GM12878 (cell line): ENCODE data around the gene KIAA1671. TPM values are rescaled to one million over a fixed set of nuclear protein-coding genes. Genes with fewer than 3 reads are reported as not detected.

Source experiments
- ATAC-seq: fragments of 200-7000 bp; cut with Tn5 transposase; 3 replicates; pipeline ENCODE4 v1.9.1; 2020; ENCODE audit warnings: mild to moderate bottlenecking, moderate library complexity
- BruUV-seq: library from RNA; stranded (reverse); fragments of 400-500 nt; replicated peaks from 2 replicates; lab custom pipeline; 2021; lab: Mats Ljungman, UMichigan
- CTCF ChIA-PET: fragments of 300-600 bp; sonication (Branson Sonifier 250); formaldehyde crosslinking; extraction: SDS; loops from one replicate; lab custom pipeline; 2021; ENCODE audit warnings: inconsistent platforms; lab: Yijun Ruan, JAX
- POLR2A ChIA-PET: fragments of 350-600 bp; formaldehyde crosslinking; extraction: SDS; loops from one replicate; lab custom pipeline; 2021; ENCODE audit warnings: inconsistent platforms; lab: Charles Lee
- RAD21 ChIA-PET: fragments of 300-600 bp; sonication (Branson Sonifier 250); formaldehyde crosslinking; loops from one replicate; lab custom pipeline; 2023; ENCODE audit warnings: antibody characterized with exemption; ENCODE audit not compliant: unreplicated experiment; lab: Charles Lee
- SMC1A ChIA-PET: fragments of 300-600 bp; sonication (Branson Sonifier 250); formaldehyde crosslinking; loops from one replicate; lab custom pipeline; 2023; ENCODE audit not compliant: unreplicated experiment, uncharacterized antibody; lab: Charles Lee
- DNase-seq: peaks from one replicate; pipeline ENCODE4 v3.0.0-alpha.2; 2011; ENCODE audit warnings: low read depth, low spot score
- FAIRE-seq: peaks from 3 replicates; lab custom pipeline; 2011; peaks lifted over from hg19 to GRCh38; lab: Jason Lieb, UNC
- H2AFZ ChIP-seq: 2 replicates; pipeline ENCODE4 v1.6.0; 2011; ENCODE audit warnings: low read depth, low read length, control low read depth; ENCODE audit not compliant: control insufficient read depth
- H3K27ac ChIP-seq: 2 replicates; pipeline ENCODE4 v1.5.1; 2011; ENCODE audit warnings: control low read depth; ENCODE audit not compliant: control insufficient read depth, insufficient read depth
- H3K27me3 ChIP-seq, 2 experiments: replicated peaks in 1 of 2; 2 replicates each; pipeline versions ENCODE4 v1.6.0 to v1.6.1; 2011; ENCODE audit warnings: low read length in 1 of 2; ENCODE audit not compliant: control insufficient read depth in 2 of 2, insufficient read depth in 2 of 2
- H3K36me3 ChIP-seq, 2 experiments: 2 replicates each; pipeline ENCODE4 v1.5.1; 2011; ENCODE audit warnings: low read length in 1 of 2; ENCODE audit not compliant: control insufficient read depth in 2 of 2, insufficient read depth in 2 of 2
- H3K4me1 ChIP-seq: 2 replicates; pipeline ENCODE4 v1.6.1; 2011; ENCODE audit warnings: mild to moderate bottlenecking, low read length, moderate library complexity, mixed read lengths; ENCODE audit not compliant: control insufficient read depth, insufficient read depth
- H3K4me2 ChIP-seq: 2 replicates; pipeline ENCODE4 v1.6.0; 2011; ENCODE audit warnings: control low read depth; ENCODE audit not compliant: control insufficient read depth, insufficient read depth
- H3K4me3 ChIP-seq: fragments of 200-600 bp; sonication (generic); 2 replicates; pipeline ENCODE4 v1.5.1; 2016
- H3K79me2 ChIP-seq: 2 replicates; pipeline ENCODE4 v1.6.0; 2011; ENCODE audit warnings: low read length; ENCODE audit not compliant: control insufficient read depth, insufficient read depth
- H3K9ac ChIP-seq: 2 replicates; pipeline ENCODE4 v1.8.0; 2011; ENCODE audit warnings: low read length, control low read depth, mixed read lengths; ENCODE audit not compliant: control insufficient read depth, insufficient read depth
- H3K9me3 ChIP-seq: replicated peaks from 3 replicates; pipeline ENCODE4 v1.5.1; 2011; ENCODE audit warnings: mild to moderate bottlenecking, low read length; ENCODE audit not compliant: control insufficient read depth, insufficient read depth
- H4K20me1 ChIP-seq: 2 replicates; pipeline ENCODE4 v1.6.0; 2011; ENCODE audit not compliant: control insufficient read depth, insufficient read depth
- EZH2 ChIP-seq: IDR thresholded peaks from 2 replicates; pipeline ENCODE4 v1.6.1; 2012; ENCODE audit warnings: low read depth, mild to moderate bottlenecking, control low read depth, inconsistent platforms, low read length, borderline replicate concordance; ENCODE audit not compliant: control insufficient read depth
- GATAD2B ChIP-seq: fragments of 450-650 bp; conservative IDR thresholded peaks from 2 replicates; pipeline ENCODE4 v1.6.1; 2017; ENCODE audit warnings: low read depth, mild to moderate bottlenecking, moderate library complexity
- LARP7 ChIP-seq: fragments of 450-650 bp; IDR thresholded peaks from 2 replicates; pipeline ENCODE4 v1.6.1; 2017; ENCODE audit warnings: mild to moderate bottlenecking
- PAX8 ChIP-seq: fragments of 450-650 bp; IDR thresholded peaks from 2 replicates; pipeline ENCODE4 v1.6.1; 2017; ENCODE audit warnings: mild to moderate bottlenecking, moderate library complexity
- POLR2A ChIP-seq: IDR thresholded peaks from 2 replicates; pipeline ENCODE4 v1.6.1; 2011; ENCODE audit warnings: low read depth, mild to moderate bottlenecking, low read length
- RAD21 ChIP-seq: IDR thresholded peaks from 2 replicates; pipeline ENCODE4 v1.6.1; 2011; ENCODE audit warnings: mild to moderate bottlenecking, low read depth, low read length, moderate library complexity; ENCODE audit not compliant: insufficient read depth
- SIN3A ChIP-seq: IDR thresholded peaks from 2 replicates; pipeline ENCODE4 v1.6.1; 2012; ENCODE audit warnings: low read depth, low read length, improper control_type of control experiment
- SPI1 ChIP-seq: IDR thresholded peaks from 2 replicates; pipeline ENCODE4 v1.6.1; 2011; ENCODE audit warnings: low read depth, mild to moderate bottlenecking, low read length, moderate library complexity, borderline replicate concordance; ENCODE audit not compliant: insufficient read depth
- ZZZ3 ChIP-seq: IDR thresholded peaks from 2 replicates; pipeline ENCODE4 v1.6.1; 2011; ENCODE audit warnings: low read depth; ENCODE audit not compliant: control insufficient read depth, insufficient read length
- WGBS: methylation state at CpG from one replicate; pipeline ENCODE4 v1.1.6; 2016; ENCODE audit warnings: low lambda C conversion rate; ENCODE audit not compliant: insufficient replicate concordance, insufficient coverage; ENCODE audit errors: missing lambda C conversion rate; 5-methylcytosine and 5-hydroxymethylcytosine counted together
- in situ Hi-C: fragments of 300-500 bp; cut with MboI; formaldehyde crosslinking; loops from 9 replicates; pipeline ENCODE4 v1.14.3; 2018; ENCODE audit warnings: mixed read lengths
- intact Hi-C: fragments of 100-400 bp; cut with micrococcal nuclease; formaldehyde crosslinking; loops from one replicate; pipeline ENCODE4 v1.14.2; 2022; ENCODE audit not compliant: unreplicated experiment
- polyA plus RNA-seq, 11 experiments: library from polyadenylated mRNA; depleted of rRNA in 4 of 11; unstranded in 6 of 11; stranded (reverse) in 5 of 11; fragments of >200 nt; fragmentation: Nextera tagmentation in 4 of 11; fragmentation: Illumina TruSeq in 1 of 11; extraction: Ambion mirVana in 4 of 11; extraction: Trizol in 1 of 11; gene quantifications; 1 replicate in 1 of 11; 2 replicates in 10 of 11; pipeline versions ENCODE4 v1.2.1 to v1.2.3, GENCODE V29; 2011 to 2016; ENCODE audit warnings: inconsistent platforms in 2 of 11, missing spikeins in 2 of 11, low read depth in 1 of 11
- total RNA-seq, 4 experiments: library from RNA; depleted of rRNA in 3 of 4; stranded (reverse); fragments of >200 nt in 3 of 4; fragmentation: Illumina TruSeq in 1 of 4; extraction: Trizol in 1 of 4; gene quantifications; 2 replicates each; pipeline versions ENCODE4 v1.2.1 to v1.2.3, GENCODE V29; 2013 to 2021
- TF ChIP-seq, protein P1 (sequence below): IDR thresholded peaks from 2 replicates; pipeline ENCODE4 v1.6.1; 2011; ENCODE audit warnings: low read depth, low read length, improper control_type of control experiment, borderline replicate concordance
- TF ChIP-seq, protein P2 (sequence below): fragments of 450-650 bp; IDR thresholded peaks from 2 replicates; pipeline ENCODE4 v1.6.1; 2018; ENCODE audit warnings: borderline replicate concordance, mild to moderate bottlenecking; ENCODE audit not compliant: partially characterized antibody
- TF ChIP-seq, protein P3 (sequence below): IDR thresholded peaks from 2 replicates; pipeline ENCODE4 v1.6.1; 2012; ENCODE audit warnings: mild to moderate bottlenecking, low read depth, low read length

Gene KIAA1671
- total and polyA plus RNA-seq, 10 of the 15 experiments (the other 5 are each of a cell fraction or from before 2014, with no cell fraction given) = 0.05 to 2.7 (median 0.33) TPM

DNA sequence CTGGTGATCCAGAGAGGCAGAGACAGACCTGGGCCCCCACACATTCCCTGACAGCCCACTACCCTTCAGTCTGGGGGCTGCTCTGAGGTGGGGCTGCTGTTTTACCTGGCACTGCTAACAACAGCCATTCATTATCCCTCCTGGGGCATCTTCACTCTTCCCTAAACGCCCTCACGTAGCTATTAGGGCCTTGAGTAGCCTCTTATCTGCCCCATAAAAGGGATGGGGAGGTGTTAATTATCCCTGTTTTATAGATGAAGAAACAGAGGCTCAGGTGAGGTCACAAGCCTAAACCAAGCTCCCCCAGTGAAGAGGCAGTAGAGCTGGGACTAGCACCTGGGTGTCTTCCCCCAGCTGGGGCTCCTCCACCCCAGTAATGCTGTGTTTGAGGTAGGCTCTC is 79.5 kb downstream of the KIAA1671 start:
- intact Hi-C loops = no loop called here
- no peak for FAIRE-seq
- in situ Hi-C loops = no loop called here
- no peak overlapping the region for H3K4me2 ChIP-seq
- no peaks in the 10 kb centered on the region for H3K9me3 ChIP-seq
- ChIA-PET RAD21 (interaction anchor here (1.0 kb wide), 1 partner anchor 17 kb away, joined by 3 read pairs; no protein-coding TSS in a partner anchor), CTCF (interaction anchor here (0.9 to 1.1 kb wide), 2 partner anchors 10 to 22 kb away, joined by 3 read pairs; no protein-coding TSS in a partner anchor), SMC1A (no interaction called here), POLR2A (no interaction called here)
- no peak overlapping the region for H3K4me3 ChIP-seq
- no peaks in the 10 kb centered on the region for H3K4me1 ChIP-seq
- WGBS = 0% methylated on average over 2 of the region's 2 CpGs
- H3K36me3 ChIP-seq = no peaks in the 10 kb centered on the region
- BruUV-seq = no TSS peak
- no peak for ATAC-seq
- H3K9ac ChIP-seq = no peak overlapping the region
- H3K79me2 ChIP-seq = no peaks in the 10 kb centered on the region
- DNase-seq = no peak
- H3K27me3 ChIP-seq = no peaks in the 10 kb centered on the region
- H4K20me1 ChIP-seq = no peaks in the 10 kb centered on the region
- no peak for TF ChIP-seq PAX8
- no peak for TF ChIP-seq EZH2
- no peak for TF ChIP-seq SIN3A
- TF ChIP-seq LARP7 = no peak
- no peak for TF ChIP-seq ZZZ3
- TF ChIP-seq GATAD2B = no peak
- TF ChIP-seq, protein P1, sequence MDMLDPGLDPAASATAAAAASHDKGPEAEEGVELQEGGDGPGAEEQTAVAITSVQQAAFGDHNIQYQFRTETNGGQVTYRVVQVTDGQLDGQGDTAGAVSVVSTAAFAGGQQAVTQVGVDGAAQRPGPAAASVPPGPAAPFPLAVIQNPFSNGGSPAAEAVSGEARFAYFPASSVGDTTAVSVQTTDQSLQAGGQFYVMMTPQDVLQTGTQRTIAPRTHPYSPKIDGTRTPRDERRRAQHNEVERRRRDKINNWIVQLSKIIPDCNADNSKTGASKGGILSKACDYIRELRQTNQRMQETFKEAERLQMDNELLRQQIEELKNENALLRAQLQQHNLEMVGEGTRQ = no peak
- H3K27ac ChIP-seq = no peak overlapping the region
- H2AFZ ChIP-seq = no peak overlapping the region

DNA sequence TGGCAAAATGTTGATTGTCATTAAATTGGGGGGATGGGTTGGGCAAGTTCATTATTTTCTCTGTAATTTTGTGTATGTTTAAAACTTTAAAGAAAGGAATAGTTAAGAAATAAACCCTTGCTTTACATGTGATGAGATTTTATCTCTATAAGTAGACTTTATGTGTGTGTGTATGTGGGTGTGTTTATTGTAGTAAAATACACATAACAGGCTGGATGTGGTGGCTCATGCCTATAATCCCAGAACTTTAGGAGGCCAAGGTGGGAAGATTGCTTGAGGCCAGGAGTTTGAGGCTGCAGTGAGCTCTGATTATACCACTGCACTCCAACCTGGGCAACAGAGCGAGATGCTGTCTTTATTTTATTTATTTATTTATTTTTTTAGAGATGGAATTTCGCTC is 83.2 kb downstream of the KIAA1671 start:
- no peak overlapping the region for H2AFZ ChIP-seq
- no peaks in the 10 kb centered on the region for H3K4me1 ChIP-seq
- H3K27me3 ChIP-seq = peaks cover 0 to 2% of the 10 kb centered on the region in 2 experiments; a peak in 1 of 4 replicates
- no peak for FAIRE-seq
- CTCF ChIA-PET = no interaction called here
- no peak for DNase-seq
- no TSS peak for BruUV-seq
- H3K4me3 ChIP-seq = no peak overlapping the region
- intact Hi-C loops (no loop called here), in situ Hi-C loops (no loop called here)
- H3K9ac ChIP-seq = no peak overlapping the region
- POLR2A ChIA-PET = interaction anchor here (0.6 kb wide), 1 partner anchor 28 kb away, joined by 3 read pairs; no protein-coding TSS in a partner anchor
- no peaks in the 10 kb centered on the region for H3K79me2 ChIP-seq
- H3K27ac ChIP-seq = no peak overlapping the region
- no peaks in the 10 kb centered on the region for H3K36me3 ChIP-seq
- H3K9me3 ChIP-seq = no peaks in the 10 kb centered on the region
- SMC1A ChIA-PET = no interaction called here
- 23% methylated on average over 2 of the region's 2 CpGs for WGBS
- H3K4me2 ChIP-seq = no peak overlapping the region
- no peaks in the 10 kb centered on the region for H4K20me1 ChIP-seq
- no peak for ATAC-seq
- RAD21 ChIA-PET = no interaction called here
- TF ChIP-seq, protein P2, sequence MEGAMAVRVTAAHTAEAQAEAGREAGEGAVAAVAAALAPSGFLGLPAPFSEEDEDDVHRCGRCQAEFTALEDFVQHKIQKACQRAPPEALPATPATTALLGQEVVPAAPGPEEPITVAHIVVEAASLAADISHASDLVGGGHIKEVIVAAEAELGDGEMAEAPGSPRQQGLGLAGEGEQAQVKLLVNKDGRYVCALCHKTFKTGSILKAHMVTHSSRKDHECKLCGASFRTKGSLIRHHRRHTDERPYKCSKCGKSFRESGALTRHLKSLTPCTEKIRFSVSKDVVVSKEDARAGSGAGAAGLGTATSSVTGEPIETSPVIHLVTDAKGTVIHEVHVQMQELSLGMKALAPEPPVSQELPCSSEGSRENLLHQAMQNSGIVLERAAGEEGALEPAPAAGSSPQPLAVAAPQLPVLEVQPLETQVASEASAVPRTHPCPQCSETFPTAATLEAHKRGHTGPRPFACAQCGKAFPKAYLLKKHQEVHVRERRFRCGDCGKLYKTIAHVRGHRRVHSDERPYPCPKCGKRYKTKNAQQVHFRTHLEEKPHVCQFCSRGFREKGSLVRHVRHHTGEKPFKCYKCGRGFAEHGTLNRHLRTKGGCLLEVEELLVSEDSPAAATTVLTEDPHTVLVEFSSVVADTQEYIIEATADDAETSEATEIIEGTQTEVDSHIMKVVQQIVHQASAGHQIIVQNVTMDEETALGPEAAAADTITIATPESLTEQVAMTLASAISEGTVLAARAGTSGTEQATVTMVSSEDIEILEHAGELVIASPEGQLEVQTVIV = no peak
- TF ChIP-seq SPI1 = no peak
- no peak for TF ChIP-seq RAD21
- TF ChIP-seq, protein P3, sequence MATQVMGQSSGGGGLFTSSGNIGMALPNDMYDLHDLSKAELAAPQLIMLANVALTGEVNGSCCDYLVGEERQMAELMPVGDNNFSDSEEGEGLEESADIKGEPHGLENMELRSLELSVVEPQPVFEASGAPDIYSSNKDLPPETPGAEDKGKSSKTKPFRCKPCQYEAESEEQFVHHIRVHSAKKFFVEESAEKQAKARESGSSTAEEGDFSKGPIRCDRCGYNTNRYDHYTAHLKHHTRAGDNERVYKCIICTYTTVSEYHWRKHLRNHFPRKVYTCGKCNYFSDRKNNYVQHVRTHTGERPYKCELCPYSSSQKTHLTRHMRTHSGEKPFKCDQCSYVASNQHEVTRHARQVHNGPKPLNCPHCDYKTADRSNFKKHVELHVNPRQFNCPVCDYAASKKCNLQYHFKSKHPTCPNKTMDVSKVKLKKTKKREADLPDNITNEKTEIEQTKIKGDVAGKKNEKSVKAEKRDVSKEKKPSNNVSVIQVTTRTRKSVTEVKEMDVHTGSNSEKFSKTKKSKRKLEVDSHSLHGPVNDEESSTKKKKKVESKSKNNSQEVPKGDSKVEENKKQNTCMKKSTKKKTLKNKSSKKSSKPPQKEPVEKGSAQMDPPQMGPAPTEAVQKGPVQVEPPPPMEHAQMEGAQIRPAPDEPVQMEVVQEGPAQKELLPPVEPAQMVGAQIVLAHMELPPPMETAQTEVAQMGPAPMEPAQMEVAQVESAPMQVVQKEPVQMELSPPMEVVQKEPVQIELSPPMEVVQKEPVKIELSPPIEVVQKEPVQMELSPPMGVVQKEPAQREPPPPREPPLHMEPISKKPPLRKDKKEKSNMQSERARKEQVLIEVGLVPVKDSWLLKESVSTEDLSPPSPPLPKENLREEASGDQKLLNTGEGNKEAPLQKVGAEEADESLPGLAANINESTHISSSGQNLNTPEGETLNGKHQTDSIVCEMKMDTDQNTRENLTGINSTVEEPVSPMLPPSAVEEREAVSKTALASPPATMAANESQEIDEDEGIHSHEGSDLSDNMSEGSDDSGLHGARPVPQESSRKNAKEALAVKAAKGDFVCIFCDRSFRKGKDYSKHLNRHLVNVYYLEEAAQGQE = no peak
- TF ChIP-seq POLR2A = no peak
